Kidney (tissue), 14 donors: ENCODE measurements around the gene NSD1. TPM values are rescaled to one million over a fixed set of nuclear protein-coding genes. Genes with fewer than 3 reads are reported as not detected.
"Not testable (repeated sequence)": the region's sequence is repeated elsewhere in the genome, so short reads cannot be mapped to it uniquely, and the experiment has no call there.

ENCODE experiments used
- DNase-seq, 5 donors: peaks; one replicate each; pipeline ENCODE4 v3.0.0-alpha.2; 2013 to 2020
- FAIRE-seq: peaks from 2 replicates; lab custom pipeline; 2012; peaks lifted over from hg19 to GRCh38; lab: Jason Lieb, UNC
- H3K27ac ChIP-seq, 2 donors: one replicate each; pipeline ENCODE4 v1.7.0; 2013; ENCODE audit warnings: low read depth in 2 of 2, low read length in 2 of 2, inconsistent platforms in 1 of 2
- H3K27me3 ChIP-seq: one replicate; pipeline ENCODE4 v1.7.1; 2013; ENCODE audit warnings: low read length, inconsistent platforms; ENCODE audit not compliant: control insufficient read depth, insufficient read depth
- H3K36me3 ChIP-seq, 3 donors: one replicate each; pipeline versions ENCODE4 v1.7.0 to v1.7.1; 2013; ENCODE audit warnings: low read length in 3 of 3, control low read depth in 1 of 3, inconsistent platforms in 1 of 3; ENCODE audit not compliant: insufficient read depth in 3 of 3, control insufficient read depth in 2 of 3
- H3K4me1 ChIP-seq, 3 donors: one replicate each; pipeline versions ENCODE4 v1.7.0 to v1.7.1; 2013; ENCODE audit warnings: low read length in 3 of 3, inconsistent platforms in 1 of 3, low read depth in 1 of 3; ENCODE audit not compliant: control insufficient read depth in 2 of 3, insufficient read depth in 2 of 3
- H3K4me3 ChIP-seq, 3 donors: one replicate each; pipeline versions ENCODE4 v1.7.0 to v1.8.1; 2013; ENCODE audit warnings: low read length in 3 of 3, control low read depth in 1 of 3, inconsistent platforms in 1 of 3
- H3K9ac ChIP-seq, 3 donors: one replicate each; pipeline versions ENCODE4 v1.7.0 to v1.7.1; 2013; ENCODE audit warnings: low read length in 3 of 3, control low read depth in 1 of 3, inconsistent platforms in 1 of 3
- H3K9me3 ChIP-seq, 3 donors: one replicate each; pipeline versions ENCODE4 v1.7.0 to v1.7.1; 2013; ENCODE audit warnings: low read length in 3 of 3, control low read depth in 1 of 3, inconsistent platforms in 1 of 3; ENCODE audit not compliant: control insufficient read depth in 2 of 3, insufficient read depth in 1 of 3
- intact Hi-C: fragments of 100-400 bp; cut with DNase I; formaldehyde crosslinking; loops from one replicate; pipeline ENCODE4 v1.11.1; 2022
- polyA plus RNA-seq: library from polyadenylated mRNA; stranded (reverse); fragments of 350-450 nt; fragmentation: Illumina TruSeq; extraction: RNeasy Lipid Tissue Mini Kit (QIAGEN cat#74804); gene quantifications from one replicate; pipeline ENCODE4 v1.2.3, GENCODE V29; 2014; ENCODE audit warnings: low read depth, low replicate concordance; ENCODE audit not compliant: insufficient read depth
- total RNA-seq: library from RNA; stranded (reverse); fragmentation: NEBNext Ultra II Directional; extraction: Animal tissue kit (Norgen Biotek cat#: 25700); gene quantifications from one replicate; pipeline ENCODE4 v1.2.1, GENCODE V29; 2021
- TF ChIP-seq, protein P1 (sequence below): IDR thresholded peaks from 3 replicates; pipeline ENCODE4 v1.5.1; 2012; ENCODE audit warnings: mild to moderate bottlenecking, moderate library complexity, borderline replicate concordance; ENCODE audit not compliant: insufficient read depth; ENCODE audit errors: extremely low read depth
- donor health status: control.
- donor health status: control.
- donor health status: control.
- donor health status: control.
- donor health status: control.
- donor health status: DM: yes; HTN: yes; CAD: no.
- donor health status: Normal renal cell carcinoma (clear cell type).

NSD1 gene
- total and polyA plus RNA-seq, 2 donors from 2014 or later: 6.0 to 99.1 TPM

DNA sequence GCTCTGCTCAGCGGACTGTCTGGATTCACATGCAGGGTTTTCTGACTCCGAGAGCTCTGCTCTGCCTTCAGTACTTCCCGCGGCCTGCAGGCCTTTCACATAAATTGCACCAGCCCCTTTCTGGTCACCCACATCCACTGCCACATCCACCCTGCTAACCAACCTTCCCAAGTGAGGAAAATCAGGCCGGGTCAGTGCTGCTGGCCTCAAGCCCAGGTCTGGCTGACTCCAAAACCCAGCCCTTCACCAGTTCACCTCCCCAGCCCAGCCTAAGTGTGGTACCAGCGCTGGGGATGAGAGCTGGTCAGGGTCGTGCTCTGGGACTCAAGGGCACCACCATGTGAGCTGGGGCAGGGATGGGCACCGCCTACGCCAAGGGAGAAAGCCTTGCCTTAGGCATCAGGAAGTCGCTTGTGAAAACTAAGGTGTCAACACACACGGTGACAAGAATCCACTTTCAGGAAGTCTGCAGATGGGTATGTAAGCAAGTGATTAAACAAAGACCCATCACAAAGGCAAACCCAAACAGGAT is 205.6 kb downstream of the NSD1 start:
- Histone ChIP-seq H3K9me3 (no peaks in the 10 kb centered on the region), H3K27ac (no peak overlapping the region), H3K4me1 (peaks cover 0 to 3% (median 0%) of the 10 kb centered on the region in 3 donors), H3K9ac (no peak overlapping the region), H3K27me3 (no peaks in the 10 kb centered on the region), H3K36me3 (peaks cover 2 to 43% (median 26%) of the 10 kb centered on the region in 3 donors), H3K4me3 (no peak overlapping the region)
- FAIRE-seq: no peak
- TF ChIP-seq, protein P1, sequence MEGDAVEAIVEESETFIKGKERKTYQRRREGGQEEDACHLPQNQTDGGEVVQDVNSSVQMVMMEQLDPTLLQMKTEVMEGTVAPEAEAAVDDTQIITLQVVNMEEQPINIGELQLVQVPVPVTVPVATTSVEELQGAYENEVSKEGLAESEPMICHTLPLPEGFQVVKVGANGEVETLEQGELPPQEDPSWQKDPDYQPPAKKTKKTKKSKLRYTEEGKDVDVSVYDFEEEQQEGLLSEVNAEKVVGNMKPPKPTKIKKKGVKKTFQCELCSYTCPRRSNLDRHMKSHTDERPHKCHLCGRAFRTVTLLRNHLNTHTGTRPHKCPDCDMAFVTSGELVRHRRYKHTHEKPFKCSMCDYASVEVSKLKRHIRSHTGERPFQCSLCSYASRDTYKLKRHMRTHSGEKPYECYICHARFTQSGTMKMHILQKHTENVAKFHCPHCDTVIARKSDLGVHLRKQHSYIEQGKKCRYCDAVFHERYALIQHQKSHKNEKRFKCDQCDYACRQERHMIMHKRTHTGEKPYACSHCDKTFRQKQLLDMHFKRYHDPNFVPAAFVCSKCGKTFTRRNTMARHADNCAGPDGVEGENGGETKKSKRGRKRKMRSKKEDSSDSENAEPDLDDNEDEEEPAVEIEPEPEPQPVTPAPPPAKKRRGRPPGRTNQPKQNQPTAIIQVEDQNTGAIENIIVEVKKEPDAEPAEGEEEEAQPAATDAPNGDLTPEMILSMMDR: no peak
- intact Hi-C loops: no loop called here
- DNase-seq: peak in 1 of 5 donors; percentile 55

DNA sequence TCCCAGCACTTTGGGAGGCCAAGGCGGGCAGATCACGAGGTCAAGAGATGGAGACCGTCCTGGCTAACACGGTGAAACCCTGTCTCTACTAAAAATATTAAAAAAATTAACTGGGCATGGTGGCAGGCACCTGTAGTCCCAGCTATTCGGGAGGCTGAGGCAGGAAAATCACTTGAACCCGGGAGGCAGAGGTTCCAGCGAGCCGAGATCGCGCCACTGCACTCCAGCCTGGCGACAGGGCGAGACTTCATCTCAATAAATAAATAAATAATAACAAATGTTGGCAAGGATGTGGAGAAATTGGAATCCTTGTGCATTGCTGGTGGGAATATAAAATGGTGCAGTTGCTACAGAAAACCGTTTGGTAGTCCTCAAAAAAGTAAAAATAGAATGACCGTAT is 209.4 kb downstream of the NSD1 start:
- H3K4me3 ChIP-seq, H3K27ac ChIP-seq, H3K9me3 ChIP-seq, H3K27me3 ChIP-seq, H3K4me1 ChIP-seq, FAIRE-seq, intact Hi-C loops, H3K9ac ChIP-seq: not testable (repeated sequence)
- H3K36me3 ChIP-seq: peaks cover 2 to 15% (median 7%) of the 10 kb centered on the region in 3 donors
- peak in 1 of 5 donors; percentile 19 for DNase-seq

DNA sequence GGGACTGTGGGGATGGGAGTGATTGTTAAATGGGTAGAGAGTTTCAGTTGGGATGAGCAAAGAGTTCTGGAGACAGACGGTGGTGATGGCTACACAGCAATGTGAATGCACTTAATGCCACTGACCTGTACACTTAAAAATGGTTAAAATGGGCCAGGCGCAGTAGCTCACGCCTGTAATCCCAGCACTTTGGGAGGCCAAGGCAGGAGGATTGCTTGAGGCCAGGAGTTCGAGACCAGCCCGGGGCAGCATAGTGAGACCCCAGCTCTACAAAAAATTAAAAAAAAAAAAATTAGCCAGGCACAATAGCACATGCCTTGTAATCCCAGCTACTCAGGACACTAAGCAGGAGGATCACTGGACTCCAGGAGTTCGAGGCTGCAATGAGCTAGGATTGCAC is 210.2 kb downstream of the NSD1 start:
- Histone ChIP-seq H3K9ac (no peak overlapping the region), H3K36me3 (peaks cover 2 to 13% (median 7%) of the 10 kb centered on the region in 3 donors), H3K9me3 (no peaks in the 10 kb centered on the region), H3K27ac (no peak overlapping the region), H3K4me3 (no peak overlapping the region), H3K27me3 (no peaks in the 10 kb centered on the region), H3K4me1 (no peaks in the 10 kb centered on the region)
- FAIRE-seq (no peak), DNase-seq (peak in 1 of 5 donors; percentile 8)
- TF ChIP-seq, protein P1: no peak
- intact Hi-C loops: no loop called here

GRCh38 chr5:177344891-177345290 is 211.3 kb downstream of the NSD1 start:
- intact Hi-C loops: no loop called here

More at GRCh38 chr5:177344891-177345290, 211.3 kb downstream of the NSD1 start:
- peaks cover 0 to 3% (median 2%) of the 10 kb centered on the region in 3 donors for H3K4me1 ChIP-seq
- peaks cover 2 to 7% (median 5%) of the 10 kb centered on the region in 3 donors for H3K36me3 ChIP-seq
- FAIRE-seq (no peak), DNase-seq (peak in 1 of 5 donors; percentile 20)
- H3K9ac ChIP-seq: no peak overlapping the region
- H3K9me3 ChIP-seq: no peaks in the 10 kb centered on the region
- TF ChIP-seq, protein P1: no peak
- no peak overlapping the region for H3K4me3 ChIP-seq
- no peaks in the 10 kb centered on the region for H3K27me3 ChIP-seq
- H3K27ac ChIP-seq: no peak overlapping the region
